Fibroblast of mammary gland (primary cell): ENCODE measurements around the gene LSM11.

Experiments
- DNase-seq: peaks from one replicate; pipeline ENCODE4 v3.0.0-alpha.2; 2010; ENCODE audit warnings: low read depth
- H3K4me3 ChIP-seq: 2 replicates; pipeline ENCODE4 v1.5.1; 2011; ENCODE audit warnings: low read depth, mild to moderate bottlenecking, low read length, moderate library complexity; ENCODE audit not compliant: control insufficient read depth
- CTCF ChIP-seq: conservative IDR thresholded peaks from 2 replicates; pipeline ENCODE4 v1.5.1; 2011; ENCODE audit warnings: low read depth, low read length, inconsistent platforms; ENCODE audit not compliant: control insufficient read depth, insufficient read depth

The LSM11 gene

DNA sequence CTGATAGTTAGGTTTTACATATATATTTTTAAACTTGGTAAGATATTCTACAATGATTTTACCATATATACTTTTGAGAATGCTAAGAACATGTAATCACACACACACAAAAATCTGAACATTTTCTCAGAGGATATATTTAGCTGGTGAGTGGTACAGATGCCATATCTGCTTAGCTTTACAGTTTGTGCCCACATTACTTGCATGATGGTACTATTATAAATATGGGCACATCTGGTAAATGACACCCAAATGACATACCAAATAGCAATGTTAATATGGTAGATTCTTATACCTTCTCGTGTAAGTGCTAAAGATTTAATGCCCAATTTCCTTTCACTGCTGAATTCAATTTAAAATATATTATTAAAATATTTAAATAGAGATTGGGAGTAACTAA is 56.6 kb downstream of the LSM11 start:
- no peak for DNase-seq
- no peak for TF ChIP-seq CTCF

DNA sequence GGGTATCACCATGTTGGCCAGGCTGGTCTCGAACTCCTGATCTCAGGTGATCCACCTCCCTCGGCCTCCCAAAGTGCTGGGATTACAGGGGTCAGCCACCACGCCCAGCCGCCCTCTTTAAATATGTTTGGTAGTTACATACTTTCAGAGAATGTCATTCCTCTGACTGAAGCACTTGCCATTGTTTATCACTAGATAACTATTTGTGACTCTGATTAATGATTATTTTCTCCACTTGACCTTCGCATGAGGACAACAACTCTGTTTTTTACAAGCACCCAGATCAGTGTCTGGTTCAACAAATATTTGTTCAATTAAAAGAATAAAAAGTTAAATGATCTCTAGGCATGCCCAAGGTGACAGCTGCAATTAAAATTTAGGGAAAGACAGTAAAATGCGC is 59.2 kb downstream of the LSM11 start:
- H3K4me3 ChIP-seq = no peak overlapping the region
- no peak for DNase-seq
- TF ChIP-seq CTCF = no peak

More for the DNA sequence above, 56.6 kb downstream of the LSM11 start:
- no peak overlapping the region for H3K4me3 ChIP-seq

DNA sequence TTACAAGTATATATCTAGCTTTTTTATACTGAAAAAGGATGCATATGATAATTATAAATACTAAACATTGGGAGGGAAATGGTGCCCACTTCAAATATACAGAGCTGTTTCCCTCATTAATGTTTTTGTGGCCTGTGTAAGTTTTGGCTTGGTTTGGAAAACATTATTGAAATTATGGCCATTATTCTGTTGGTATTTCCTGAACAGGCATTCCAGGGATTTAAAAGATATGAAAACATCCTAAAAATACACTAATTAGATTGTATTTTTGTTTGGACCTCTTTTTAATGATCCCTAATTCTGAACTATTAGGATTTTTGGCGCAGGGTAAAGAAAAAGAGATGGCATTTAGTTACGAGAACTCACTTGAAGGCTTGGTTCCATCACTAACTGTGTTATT is 64.5 kb downstream of the LSM11 start:
- no peak overlapping the region for H3K4me3 ChIP-seq
- DNase-seq = no peak
- no peak for TF ChIP-seq CTCF
